Stimulated activated CD8-positive, alpha-beta memory T cell treated with anti-CD3 and anti-CD28 coated beads, Interleukin-7, amount 100 ng/mL, for 24 hours (primary cell): Measurements from ENCODE around the gene RGS14.
A peak's percentile ranks its signal among the peaks of the same experiment; 100 is the strongest.
"Not testable (repeated sequence)": the region's sequence is repeated elsewhere in the genome, so short reads cannot be mapped to it uniquely, and the experiment has no call there.

Source experiments
- DNase-seq: peaks from one replicate; pipeline ENCODE4 v3.0.0-alpha.2; 2020; ENCODE audit warnings: low read depth

The RGS14 gene

GRCh38 chr5:177349762-177350161, 8.0 kb upstream of the RGS14 start:
- DNase-seq: no peak

GRCh38 chr5:177350776-177351391, 6.8 kb upstream of the RGS14 start:
- DNase-seq: no peak

DNA sequence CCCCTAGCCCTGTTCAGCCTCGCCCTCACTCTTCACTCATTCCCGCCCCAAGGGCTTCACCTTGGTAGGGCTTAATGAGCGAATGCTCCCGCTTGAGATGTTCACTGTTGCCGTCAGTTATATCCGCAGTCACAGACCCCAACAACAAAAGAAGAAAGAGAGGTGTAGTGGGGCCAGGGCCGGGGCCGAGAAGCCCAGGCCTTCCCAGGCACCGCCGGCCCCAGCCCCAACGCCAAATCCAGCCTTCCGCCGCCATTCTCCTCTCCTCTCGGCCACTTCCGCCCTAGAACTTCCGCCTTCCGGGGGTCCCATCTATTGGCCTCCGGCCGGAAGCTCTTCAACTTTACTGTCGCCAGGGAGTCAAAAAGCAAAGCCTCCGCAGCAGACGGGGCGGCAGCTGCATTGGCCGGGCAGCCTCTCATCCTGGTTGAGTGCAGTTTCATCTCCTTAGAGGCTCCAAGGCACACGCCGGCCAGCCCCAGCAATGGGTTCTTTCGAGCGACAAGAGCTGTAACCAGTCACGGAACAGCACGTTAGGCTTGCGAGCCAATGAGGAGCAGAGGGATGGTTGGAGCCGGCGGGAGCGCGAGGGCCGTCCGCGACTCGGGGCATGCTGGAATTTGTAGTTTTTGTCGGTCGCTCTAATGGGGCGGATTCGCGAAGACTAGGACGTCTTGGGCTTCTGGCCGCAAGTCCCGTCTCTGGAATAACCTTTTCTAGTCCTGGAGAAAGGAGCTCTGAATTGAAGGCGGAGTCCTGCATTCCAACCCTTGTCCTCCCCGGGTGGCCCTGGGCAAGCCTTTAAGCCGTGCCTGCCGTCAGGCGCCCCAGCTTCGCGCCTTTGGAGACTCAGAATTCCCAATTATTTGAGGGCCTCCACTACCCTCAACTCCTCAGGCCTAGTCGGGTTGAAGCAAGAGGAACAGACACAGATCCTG, 6.1 kb upstream of the RGS14 start, which contains the start of gene LMAN2:
LMAN2 (minus strand) TSS at position 277 of the 938 bp plus-strand sequence; CDS start at position 256, 21 bp downstream.
- peak; percentile 69 for DNase-seq

DNA sequence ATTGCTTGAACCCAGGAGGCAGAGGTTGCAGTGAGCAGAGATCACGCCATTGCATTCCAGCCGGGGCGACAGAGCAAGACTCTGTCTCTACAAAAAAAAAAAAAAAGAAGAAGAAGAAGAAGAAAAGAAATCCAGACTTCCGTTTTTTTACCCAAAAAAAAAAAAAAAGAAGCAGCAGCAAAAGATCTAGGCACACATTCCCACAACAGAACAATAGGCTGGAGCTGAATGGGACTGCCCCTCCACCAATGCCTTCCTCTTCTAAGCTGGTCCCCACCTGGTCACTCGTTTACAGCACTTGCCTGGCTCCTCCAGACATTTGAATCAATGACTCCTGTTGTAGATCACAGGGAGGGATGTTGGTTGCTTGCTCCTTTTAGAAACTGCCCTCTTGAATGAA, 4.6 kb upstream of the RGS14 start:
- no peak for DNase-seq

GRCh38 chr5:177354256-177354655, 3.5 kb upstream of the RGS14 start:
- DNase-seq: no peak

DNA sequence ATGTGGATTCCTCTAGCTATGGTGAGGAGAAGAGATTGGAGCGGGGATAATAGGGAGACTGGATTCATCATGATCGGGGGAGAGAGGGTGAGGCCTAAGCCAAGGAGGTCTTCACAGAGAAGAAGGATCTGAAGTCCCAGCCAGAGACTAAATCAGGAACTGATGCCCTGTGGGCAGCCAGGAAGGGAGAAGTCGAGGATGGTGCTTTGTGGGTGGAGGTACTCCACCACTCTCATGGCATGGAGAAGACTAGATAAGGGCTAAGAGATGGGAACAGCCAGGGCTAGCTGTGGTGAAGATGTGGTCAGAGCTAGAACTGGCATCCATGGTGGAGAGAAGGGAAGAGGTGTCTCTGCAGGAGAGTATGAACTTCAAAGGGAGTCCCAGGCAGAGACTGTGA, 3.0 kb upstream of the RGS14 start:
- no peak for DNase-seq

- no peak for DNase-seq
Observed at GRCh38 chr5:177355162-177355867, 2.4 kb upstream of the RGS14 start.

- DNase-seq: no peak
Observed at GRCh38 chr5:177355868-177356168, 1.9 kb upstream of the RGS14 start.

DNA sequence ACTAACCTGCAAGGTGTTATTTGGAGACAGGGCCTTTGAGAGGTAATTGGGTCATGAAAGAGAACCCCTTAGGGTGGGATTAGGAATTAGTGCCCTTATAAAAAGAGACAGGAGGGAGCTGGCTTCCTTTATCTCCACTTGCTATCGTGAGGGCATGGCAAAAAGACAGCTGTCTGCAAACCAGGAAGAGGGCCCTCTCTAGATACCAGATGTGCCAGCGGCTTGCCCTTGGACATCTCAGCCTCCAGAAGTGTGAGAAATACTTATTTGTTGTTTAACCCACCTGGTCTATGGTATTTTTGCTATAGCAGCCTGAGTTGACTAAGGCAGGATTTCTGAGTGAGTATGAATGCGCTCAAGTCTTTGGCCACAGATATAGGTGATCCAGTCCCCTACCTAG, 978 bp upstream of the RGS14 start:
- no peak for DNase-seq

DNA sequence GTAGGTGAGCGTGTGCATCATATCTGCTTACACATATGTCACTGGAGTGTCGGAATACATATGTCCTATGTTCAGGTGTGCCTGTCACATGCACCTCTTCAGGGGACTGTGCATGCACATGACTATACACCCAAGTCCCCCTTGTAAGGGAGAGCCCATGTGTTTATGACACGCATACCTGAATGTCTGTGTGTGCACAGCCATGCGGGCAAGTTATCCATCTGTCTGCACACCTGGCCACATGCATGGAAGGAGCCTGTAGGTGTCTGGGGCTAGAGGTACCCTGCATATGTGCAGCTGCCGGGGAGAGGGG, 622 bp upstream of the RGS14 start:
- DNase-seq: no peak

DNA sequence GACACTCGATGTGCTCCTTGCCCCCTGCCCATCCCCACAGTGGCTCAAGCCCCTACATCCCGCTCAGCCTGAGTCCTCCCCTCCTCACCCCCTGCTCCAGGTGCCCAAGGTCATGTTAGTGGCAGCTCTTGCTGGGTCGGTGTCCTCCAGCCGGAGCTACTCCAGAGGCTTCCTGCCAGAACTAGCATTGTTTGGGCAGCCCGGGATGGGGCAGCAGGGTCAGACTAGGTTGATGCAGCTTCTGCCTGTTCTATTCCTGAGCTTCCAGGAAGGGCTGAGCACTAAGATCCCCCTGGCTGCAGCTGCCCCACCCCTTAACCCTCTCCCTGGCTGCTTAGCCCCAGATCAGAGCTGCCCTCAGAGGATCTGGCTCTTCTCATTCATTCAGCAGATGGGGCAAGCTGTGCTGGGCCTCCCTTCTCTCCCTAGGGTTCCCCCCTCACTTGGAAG, 671 bp downstream of the RGS14 start:
- DNase-seq: no peak

- DNase-seq: no peak
Observed at GRCh38 chr5:177359451-177359851, 1.7 kb downstream of the RGS14 start.

DNA sequence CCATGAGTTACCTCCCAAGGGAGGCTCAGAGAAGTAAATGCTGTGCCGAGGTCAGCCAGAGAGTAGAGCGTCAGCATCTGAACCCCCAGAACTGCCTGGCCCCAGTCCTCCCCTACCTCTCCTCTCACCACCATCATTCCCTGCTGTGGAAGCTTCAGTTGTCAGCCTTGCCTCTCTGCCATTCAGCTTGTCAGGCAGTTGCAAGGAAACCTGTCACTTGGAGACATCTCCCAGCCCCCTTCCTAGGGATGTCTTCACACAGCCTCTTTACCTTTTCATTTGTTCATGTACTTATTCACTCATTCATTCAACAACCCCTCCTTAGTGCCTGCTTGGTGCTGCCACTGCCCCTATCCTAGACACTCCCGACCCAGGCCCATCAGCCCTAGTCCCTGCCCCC, 2.1 kb downstream of the RGS14 start:
- no peak for DNase-seq

- not testable (repeated sequence) for DNase-seq
Observed at GRCh38 chr5:177360740-177361139, 3.0 kb downstream of the RGS14 start.

- DNase-seq: no peak
Observed at GRCh38 chr5:177361418-177362291, 3.9 kb downstream of the RGS14 start.

- no peak for DNase-seq
Observed at GRCh38 chr5:177362292-177362609, 4.5 kb downstream of the RGS14 start.

GRCh38 chr5:177362610-177363507, 5.1 kb downstream of the RGS14 start:
- DNase-seq: no peak

DNA sequence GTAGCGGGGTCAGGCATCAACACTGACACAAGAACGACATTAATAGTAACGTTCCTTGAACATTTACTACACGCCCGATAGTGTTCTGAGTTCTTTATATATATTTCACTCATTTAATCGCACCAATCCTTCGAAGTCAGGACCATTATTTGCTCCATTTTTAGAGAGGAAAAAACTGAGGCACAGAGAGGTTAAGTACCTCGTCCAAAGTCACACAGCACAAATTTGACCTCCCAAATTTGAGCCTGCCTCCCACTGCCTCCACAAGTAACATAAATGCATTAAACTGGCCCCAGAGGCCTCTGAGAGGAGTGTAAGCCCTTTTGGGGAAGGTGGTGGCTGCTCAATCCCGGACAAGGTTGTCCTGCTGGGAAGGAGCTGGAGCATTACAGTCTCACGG, 5.8 kb downstream of the RGS14 start:
- no peak for DNase-seq

GRCh38 chr5:177364159-177364962, 6.6 kb downstream of the RGS14 start:
- DNase-seq: no peak

- no peak for DNase-seq
Observed at GRCh38 chr5:177365845-177366527, 8.3 kb downstream of the RGS14 start.
